HepG2 (cell line): ENCODE data around the gene POLA2. TPM values are rescaled to one million over a fixed set of nuclear protein-coding genes. Genes with fewer than 3 reads are reported as not detected.
A peak's percentile ranks its signal among the peaks of the same experiment; 100 is the strongest.

ENCODE experiments used
- CBX1 ChIP-seq: IDR thresholded peaks from one replicate; pipeline ENCODE4 v1.6.1; 2016; ENCODE audit warnings: antibody characterized with exemption, low read depth
- GABPA ChIP-seq, 2 experiments: IDR thresholded peaks; 2 replicates each; pipeline ENCODE4 v1.6.1; 2011 to 2016; ENCODE audit warnings: low read depth in 2 of 2, low read length in 1 of 2, missing biosample characterization in 1 of 2, missing genetic modification characterization in 1 of 2
- MED13 ChIP-seq: sonication (generic); formaldehyde crosslinking; IDR thresholded peaks from 2 replicates; pipeline ENCODE4 v1.5.0; 2020; ENCODE audit warnings: missing genetic modification reagents
- MLLT10 ChIP-seq: sonication (generic); formaldehyde crosslinking; IDR thresholded peaks from 2 replicates; pipeline ENCODE4 v1.4.0; 2020; ENCODE audit warnings: missing genetic modification reagents
- MTF2 ChIP-seq: sonication (generic); formaldehyde crosslinking; IDR thresholded peaks from 2 replicates; pipeline ENCODE4 v1.5.0; 2020; ENCODE audit warnings: missing genetic modification reagents, borderline replicate concordance
- PRDM10 ChIP-seq: sonication (generic); formaldehyde crosslinking; IDR thresholded peaks from 2 replicates; pipeline ENCODE4 v1.4.0; 2020; ENCODE audit warnings: low read depth, missing genetic modification reagents
- THAP9 ChIP-seq: sonication (generic); formaldehyde crosslinking; IDR thresholded peaks from 2 replicates; pipeline ENCODE4; 2020; ENCODE audit warnings: missing genetic modification reagents, mild to moderate bottlenecking, borderline replicate concordance
- TRIM24 ChIP-seq: sonication (generic); formaldehyde crosslinking; IDR thresholded peaks from 2 replicates; pipeline ENCODE4 v1.8.0; 2022; ENCODE audit warnings: mild to moderate bottlenecking, missing genetic modification reagents
- ZNF572 ChIP-seq: sonication (generic); formaldehyde crosslinking; IDR thresholded peaks from 2 replicates; pipeline ENCODE4 v1.5.1; 2020; ENCODE audit warnings: mild to moderate bottlenecking, missing genetic modification reagents
- ZNF609 ChIP-seq: sonication (generic); formaldehyde crosslinking; IDR thresholded peaks from 2 replicates; pipeline ENCODE4 v1.4.0; 2020; ENCODE audit warnings: mild to moderate bottlenecking, missing genetic modification reagents, borderline replicate concordance
- ZNF687 ChIP-seq: sonication (generic); formaldehyde crosslinking; IDR thresholded peaks from 2 replicates; pipeline ENCODE4 v1.5.1; 2020; ENCODE audit warnings: mild to moderate bottlenecking, missing genetic modification reagents, moderate library complexity
- polyA plus RNA-seq, 8 experiments: library from polyadenylated mRNA; depleted of rRNA in 3 of 8; stranded (reverse) in 7 of 8; unstranded in 1 of 8; fragments of >200 nt; fragmentation: Illumina TruSeq in 4 of 8; extraction: Trizol in 4 of 8; gene quantifications; 2 replicates each; pipeline versions ENCODE4 v1.2.1 to v1.2.3, GENCODE V29; 2011 to 2016; ENCODE audit warnings: low read depth in 4 of 8, missing spikeins in 1 of 8, mixed read lengths in 1 of 8; ENCODE audit not compliant: insufficient read depth in 1 of 8
- total RNA-seq, 5 experiments: library from RNA; depleted of rRNA; stranded (reverse); fragments of >200 nt; fragmentation: Illumina TruSeq; extraction: Trizol; gene quantifications; 2 replicates each; pipeline ENCODE4 v1.2.3, GENCODE V29; 2016; ENCODE audit warnings: low read depth in 1 of 5

POLA2 gene
- total and polyA plus RNA-seq, 2 of the 13 experiments (the other 11 are each of a cell fraction or from before 2014, with no cell fraction given) = 9.7 to 15.6 TPM

- TF ChIP-seq ZNF609 (CRISPR knock-in tag) (peak; percentile 63; the same call in 1 of the 2 replicates), ZNF572 (no peak), MED13 (no peak), THAP9 (CRISPR knock-in tag) (peak; percentile 40; the same call in 1 of the 2 replicates), MTF2 (CRISPR knock-in tag) (no peak), TRIM24 (no peak), GABPA (IDR thresholded peaks at IDR 0.05; ENCODE audit: low read depth, low read length) (no peak), GABPA (CRISPR knock-in tag; IDR thresholded peaks at IDR 0.05; ENCODE audit: low read depth) (0 out of 2 replicates have a peak, but pooled peaks have one; percentile 3), CBX1 (no peak), MLLT10 (CRISPR knock-in tag) (no peak), ZNF687 (peak; percentile 89), PRDM10 (CRISPR knock-in tag) (peak; percentile 23; the same call in 1 of the 2 replicates)
Measured at GRCh38 chr11:65261591-65262380, at the start of gene POLA2 (continued).
